ENCODE measurements around the gene ZNF599.
"Not testable (repeated sequence)": the region's sequence is repeated elsewhere in the genome, so short reads cannot be mapped to it uniquely, and the experiment has no call there.

Gene ZNF599

DNA sequence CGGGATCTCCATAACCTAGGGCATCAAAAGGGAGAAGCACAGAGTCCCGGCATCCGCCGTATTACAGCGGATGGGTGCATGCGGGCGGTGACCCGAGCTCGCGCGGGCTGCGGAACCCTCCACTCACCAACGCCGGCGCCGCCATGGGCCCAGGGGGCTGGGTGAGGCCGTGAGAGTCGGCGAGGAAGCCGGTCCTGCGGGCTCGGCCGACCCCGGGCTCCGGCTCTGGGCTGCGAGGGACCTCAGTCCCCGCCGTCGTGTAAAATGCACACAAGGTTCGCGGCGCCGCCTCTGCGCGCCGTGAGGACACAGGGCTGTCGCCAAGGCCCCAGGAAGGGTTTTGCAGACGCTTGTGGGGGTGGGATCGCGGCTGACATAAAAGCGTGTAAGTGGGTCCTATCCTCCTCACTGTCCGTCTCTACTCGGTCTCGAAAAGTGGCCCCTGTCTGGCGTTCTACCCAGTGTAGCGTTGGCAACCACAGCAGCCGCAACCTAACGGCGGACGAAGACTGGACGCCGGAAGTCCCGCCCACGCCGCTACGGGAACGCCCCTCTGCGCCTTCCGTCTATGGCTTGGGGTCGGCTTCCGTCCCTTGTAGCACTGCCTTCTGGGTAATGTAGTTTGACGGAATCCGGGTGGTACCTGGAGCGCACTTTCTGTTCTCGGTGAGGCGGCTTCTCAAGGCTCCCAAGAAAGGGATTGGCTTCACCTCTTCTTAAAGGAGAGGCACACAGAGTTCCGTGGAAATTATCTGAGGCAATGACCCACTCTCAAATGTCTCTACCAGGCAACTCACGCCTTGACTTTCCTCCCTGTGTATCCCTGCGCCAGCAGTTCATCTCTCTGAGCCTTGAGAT lies at the start of gene ZNF599:
TSS of gene ZNF599 (minus strand) at position 519 of the 858 bp plus-strand sequence. CDS start at position 145, 374 bp downstream.
- Histone ChIP-seq H3K9me3 (ENCODE audit: control insufficient read depth, low read length) (no peaks in the 10 kb centered on the region), H3K27me3 (ENCODE audit: control insufficient read depth, insufficient read depth, low read length) (no peaks in the 10 kb centered on the region), H3K4me3 (ENCODE audit: low read length) (peak within 1 kb of the TSS; percentile 37), H3K9ac (ENCODE audit: low read length) (peak within 1 kb of the TSS; percentile 51), H3K4me1 (ENCODE audit: control insufficient read depth, insufficient read depth, low read length) (peaks cover 6% of the 10 kb centered on the region), H3K36me3 (ENCODE audit: control insufficient read depth, insufficient read depth, low read length) (no peaks in the 10 kb centered on the region)

DNA sequence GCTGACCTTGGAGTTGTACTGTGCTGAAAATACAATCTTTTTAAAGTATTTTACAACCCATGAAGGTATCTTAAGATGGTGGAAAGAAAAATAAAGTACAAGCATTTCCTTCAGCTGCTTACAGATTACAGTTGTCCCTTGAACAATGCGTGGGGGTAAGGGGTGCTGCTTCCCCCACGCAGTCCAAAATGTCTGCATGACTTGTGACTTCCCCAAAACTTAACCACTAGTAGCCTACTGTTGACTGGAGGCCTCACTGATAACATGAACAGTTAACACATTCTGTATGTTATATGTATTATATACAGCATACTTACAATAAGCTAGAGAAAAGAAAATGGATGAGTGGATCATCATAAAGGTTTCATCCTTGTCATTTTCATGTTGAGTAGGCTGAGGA lies 45.3 kb upstream of the ZNF599 start:
- Histone ChIP-seq H3K27me3 (ENCODE audit: control insufficient read depth, insufficient read depth, low read length) (no peaks in the 10 kb centered on the region), H3K4me1 (ENCODE audit: control insufficient read depth, insufficient read depth, low read length) (no peaks in the 10 kb centered on the region), H3K9me3 (ENCODE audit: control insufficient read depth, low read length) (no peaks in the 10 kb centered on the region), H3K36me3 (ENCODE audit: control insufficient read depth, insufficient read depth, low read length) (no peaks in the 10 kb centered on the region), H3K9ac (ENCODE audit: low read length) (no peak overlapping the region), H3K4me3 (ENCODE audit: low read length) (no peak overlapping the region)

- no peak overlapping the region for H3K9ac ChIP-seq (ENCODE audit: low read length)
- H3K9me3 ChIP-seq (ENCODE audit: control insufficient read depth, low read length): no peaks in the 10 kb centered on the region
- H3K4me1 ChIP-seq (ENCODE audit: control insufficient read depth, insufficient read depth, low read length): no peaks in the 10 kb centered on the region
- no peak overlapping the region for H3K4me3 ChIP-seq (ENCODE audit: low read length)
- no peaks in the 10 kb centered on the region for H3K27me3 ChIP-seq (ENCODE audit: control insufficient read depth, insufficient read depth, low read length)
- no peaks in the 10 kb centered on the region for H3K36me3 ChIP-seq (ENCODE audit: control insufficient read depth, insufficient read depth, low read length)
Observed at GRCh38 chr19:34816708-34817107, 43.7 kb upstream of the ZNF599 start.

GRCh38 chr19:34808566-34808965 lies 35.6 kb upstream of the ZNF599 start:
- Histone ChIP-seq H3K9ac (ENCODE audit: low read length) (no peak overlapping the region), H3K4me1 (ENCODE audit: control insufficient read depth, insufficient read depth, low read length) (no peaks in the 10 kb centered on the region), H3K9me3 (ENCODE audit: control insufficient read depth, low read length) (peaks cover 6% of the 10 kb centered on the region), H3K4me3 (ENCODE audit: low read length) (no peak overlapping the region), H3K36me3 (ENCODE audit: control insufficient read depth, insufficient read depth, low read length) (no peaks in the 10 kb centered on the region), H3K27me3 (ENCODE audit: control insufficient read depth, insufficient read depth, low read length) (no peaks in the 10 kb centered on the region)

GRCh38 chr19:34806976-34807860 lies 34.2 kb upstream of the ZNF599 start:
- Histone ChIP-seq H3K9me3 (ENCODE audit: control insufficient read depth, low read length) (peaks cover 6% of the 10 kb centered on the region), H3K27me3 (ENCODE audit: control insufficient read depth, insufficient read depth, low read length) (no peaks in the 10 kb centered on the region), H3K9ac (ENCODE audit: low read length) (no peak overlapping the region), H3K4me1 (ENCODE audit: control insufficient read depth, insufficient read depth, low read length) (no peaks in the 10 kb centered on the region), H3K4me3 (ENCODE audit: low read length) (no peak overlapping the region), H3K36me3 (ENCODE audit: control insufficient read depth, insufficient read depth, low read length) (no peaks in the 10 kb centered on the region)

- H3K4me1 ChIP-seq (ENCODE audit: control insufficient read depth, insufficient read depth, low read length): no peaks in the 10 kb centered on the region
- H3K4me3 ChIP-seq (ENCODE audit: low read length): no peak overlapping the region
- no peak overlapping the region for H3K9ac ChIP-seq (ENCODE audit: low read length)
- H3K36me3 ChIP-seq (ENCODE audit: control insufficient read depth, insufficient read depth, low read length): no peaks in the 10 kb centered on the region
- no peaks in the 10 kb centered on the region for H3K27me3 ChIP-seq (ENCODE audit: control insufficient read depth, insufficient read depth, low read length)
- peaks cover 6% of the 10 kb centered on the region for H3K9me3 ChIP-seq (ENCODE audit: control insufficient read depth, low read length)
Observed at GRCh38 chr19:34804115-34804514, 31.1 kb upstream of the ZNF599 start.

DNA sequence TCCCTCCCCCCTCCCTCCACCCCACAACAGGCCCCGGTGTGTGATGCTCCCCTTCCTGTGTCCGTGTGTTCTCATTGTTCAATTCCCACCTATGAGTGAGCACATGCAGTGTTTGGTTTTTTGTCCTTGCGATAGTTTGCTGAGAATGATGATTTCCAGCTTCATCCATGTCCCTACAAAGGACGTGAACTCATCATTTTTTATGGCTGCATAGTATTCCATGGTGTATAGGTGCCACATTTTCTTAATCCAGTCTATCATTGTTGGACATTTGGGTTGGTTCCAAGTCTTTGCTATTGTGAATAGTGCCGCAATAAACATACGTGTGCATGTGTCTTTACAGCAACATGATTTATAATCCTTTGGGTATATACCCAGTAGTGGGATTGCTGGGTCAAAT lies 23.9 kb upstream of the ZNF599 start:
- H3K27me3 ChIP-seq (ENCODE audit: control insufficient read depth, insufficient read depth, low read length); H3K9ac ChIP-seq (ENCODE audit: low read length); H3K4me1 ChIP-seq (ENCODE audit: control insufficient read depth, insufficient read depth, low read length); H3K9me3 ChIP-seq (ENCODE audit: control insufficient read depth, low read length); H3K36me3 ChIP-seq (ENCODE audit: control insufficient read depth, insufficient read depth, low read length); H3K4me3 ChIP-seq (ENCODE audit: low read length): not testable (repeated sequence)

DNA sequence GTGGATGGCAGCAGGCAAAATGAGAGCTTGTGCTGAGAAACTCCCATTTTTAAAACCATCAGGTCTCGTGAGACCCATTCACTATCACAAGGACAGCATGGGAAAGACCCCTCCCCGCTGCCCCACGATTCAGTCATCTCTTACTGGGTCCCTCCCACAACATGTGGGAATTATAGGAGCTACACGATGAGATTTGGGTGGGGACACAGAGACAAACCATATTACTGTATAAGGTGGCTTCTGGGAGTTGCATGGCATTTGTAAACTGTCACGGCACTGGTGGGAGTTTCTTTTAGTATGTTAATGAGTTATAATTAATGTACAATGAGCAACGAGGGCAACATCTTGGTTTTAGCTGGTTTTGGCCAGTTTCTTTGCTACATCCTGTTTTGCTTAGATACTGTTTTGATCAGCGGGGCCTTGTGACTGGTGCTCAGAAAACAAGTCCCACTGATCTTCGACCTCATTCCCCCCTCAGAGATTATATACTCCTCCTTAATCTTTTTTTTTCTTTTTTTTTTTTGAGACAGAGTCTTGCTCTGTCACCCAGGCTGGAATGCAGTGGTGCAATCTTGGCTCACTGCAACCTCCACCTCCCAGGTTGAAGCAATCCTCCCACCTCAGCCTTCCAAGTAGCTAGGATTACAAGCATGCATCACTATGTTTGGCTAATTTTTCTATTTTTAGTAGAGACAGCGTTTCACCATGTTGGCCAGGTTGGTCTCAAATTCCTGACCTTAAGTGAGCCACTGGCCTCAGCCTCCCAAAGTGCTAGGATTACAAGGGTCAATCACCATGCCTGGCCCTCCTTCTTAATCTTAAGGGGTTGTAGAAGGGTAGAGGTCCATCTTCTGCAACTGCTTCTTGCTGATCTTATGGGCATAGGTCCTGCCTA lies 21.3 kb upstream of the ZNF599 start:
- no peaks in the 10 kb centered on the region for H3K27me3 ChIP-seq (ENCODE audit: control insufficient read depth, insufficient read depth, low read length)

DNA sequence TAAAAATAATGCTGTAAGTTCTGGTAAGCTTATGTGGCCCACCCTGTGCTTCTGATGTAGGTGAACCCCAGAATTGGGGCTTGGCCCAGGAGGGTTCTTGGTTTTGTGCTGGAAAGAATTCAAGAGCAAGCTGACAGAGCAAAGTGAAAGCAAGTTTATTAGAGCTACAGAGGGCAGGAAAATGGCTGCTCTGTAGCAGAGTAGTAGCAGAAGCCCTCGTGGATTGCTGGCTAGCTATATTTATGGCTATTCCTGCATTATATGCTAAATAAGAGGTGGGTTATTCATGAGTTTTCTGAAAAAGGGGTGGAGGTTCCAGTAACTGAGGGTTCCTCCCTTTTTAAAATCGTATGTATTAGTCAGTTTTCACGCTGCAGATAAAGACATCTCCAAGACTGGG lies 20.6 kb upstream of the ZNF599 start:
- Histone ChIP-seq H3K4me3 (ENCODE audit: low read length) (no peak overlapping the region), H3K36me3 (ENCODE audit: control insufficient read depth, insufficient read depth, low read length) (no peaks in the 10 kb centered on the region), H3K4me1 (ENCODE audit: control insufficient read depth, insufficient read depth, low read length) (no peaks in the 10 kb centered on the region), H3K9ac (ENCODE audit: low read length) (no peak overlapping the region), H3K9me3 (ENCODE audit: control insufficient read depth, low read length) (no peaks in the 10 kb centered on the region), H3K27me3 (ENCODE audit: control insufficient read depth, insufficient read depth, low read length) (no peaks in the 10 kb centered on the region)

More for the DNA sequence above, 21.3 kb upstream of the ZNF599 start:
- no peaks in the 10 kb centered on the region for H3K4me1 ChIP-seq (ENCODE audit: control insufficient read depth, insufficient read depth, low read length)
- H3K4me3 ChIP-seq (ENCODE audit: low read length): no peak overlapping the region
- no peaks in the 10 kb centered on the region for H3K9me3 ChIP-seq (ENCODE audit: control insufficient read depth, low read length)
- no peak overlapping the region for H3K9ac ChIP-seq (ENCODE audit: low read length)
- H3K36me3 ChIP-seq (ENCODE audit: control insufficient read depth, insufficient read depth, low read length): no peaks in the 10 kb centered on the region

- no peak overlapping the region for H3K9ac ChIP-seq (ENCODE audit: low read length)
- no peaks in the 10 kb centered on the region for H3K4me1 ChIP-seq (ENCODE audit: control insufficient read depth, insufficient read depth, low read length)
- no peaks in the 10 kb centered on the region for H3K36me3 ChIP-seq (ENCODE audit: control insufficient read depth, insufficient read depth, low read length)
- no peaks in the 10 kb centered on the region for H3K27me3 ChIP-seq (ENCODE audit: control insufficient read depth, insufficient read depth, low read length)
- H3K4me3 ChIP-seq (ENCODE audit: low read length): no peak overlapping the region
- no peaks in the 10 kb centered on the region for H3K9me3 ChIP-seq (ENCODE audit: control insufficient read depth, low read length)
Observed at GRCh38 chr19:34788074-34788473, 15.1 kb upstream of the ZNF599 start.

GRCh38 chr19:34787059-34787824 lies 14.2 kb upstream of the ZNF599 start:
- H3K4me1 ChIP-seq (ENCODE audit: control insufficient read depth, insufficient read depth, low read length): no peaks in the 10 kb centered on the region
- no peaks in the 10 kb centered on the region for H3K27me3 ChIP-seq (ENCODE audit: control insufficient read depth, insufficient read depth, low read length)
- H3K4me3 ChIP-seq (ENCODE audit: low read length): no peak overlapping the region
- no peaks in the 10 kb centered on the region for H3K9me3 ChIP-seq (ENCODE audit: control insufficient read depth, low read length)
- no peak overlapping the region for H3K9ac ChIP-seq (ENCODE audit: low read length)
- no peaks in the 10 kb centered on the region for H3K36me3 ChIP-seq (ENCODE audit: control insufficient read depth, insufficient read depth, low read length)
